Coronary artery (tissue), 2 donors: ENCODE data around the gene MYO7A.

ENCODE experiments used
- DNase-seq: peaks from one replicate; pipeline ENCODE4 v3.0.0-alpha.2; 2017; ENCODE audit warnings: low spot score
- H3K27ac ChIP-seq, 2 donors: fragments of 200-600 bp; sonication (generic); one replicate each; pipeline ENCODE4 v1.5.1; 2016 to 2019
- H3K4me3 ChIP-seq: fragments of 200-600 bp; sonication (generic); 2 replicates; pipeline ENCODE4 v1.5.1; 2016; ENCODE audit warnings: mild to moderate bottlenecking, moderate library complexity
- TF ChIP-seq, protein P1 (sequence below): fragments of 200-600 bp; sonication (generic); IDR thresholded peaks from one replicate; pipeline ENCODE4 v1.5.1; 2019; ENCODE audit warnings: antibody characterized with exemption

MYO7A gene

DNA sequence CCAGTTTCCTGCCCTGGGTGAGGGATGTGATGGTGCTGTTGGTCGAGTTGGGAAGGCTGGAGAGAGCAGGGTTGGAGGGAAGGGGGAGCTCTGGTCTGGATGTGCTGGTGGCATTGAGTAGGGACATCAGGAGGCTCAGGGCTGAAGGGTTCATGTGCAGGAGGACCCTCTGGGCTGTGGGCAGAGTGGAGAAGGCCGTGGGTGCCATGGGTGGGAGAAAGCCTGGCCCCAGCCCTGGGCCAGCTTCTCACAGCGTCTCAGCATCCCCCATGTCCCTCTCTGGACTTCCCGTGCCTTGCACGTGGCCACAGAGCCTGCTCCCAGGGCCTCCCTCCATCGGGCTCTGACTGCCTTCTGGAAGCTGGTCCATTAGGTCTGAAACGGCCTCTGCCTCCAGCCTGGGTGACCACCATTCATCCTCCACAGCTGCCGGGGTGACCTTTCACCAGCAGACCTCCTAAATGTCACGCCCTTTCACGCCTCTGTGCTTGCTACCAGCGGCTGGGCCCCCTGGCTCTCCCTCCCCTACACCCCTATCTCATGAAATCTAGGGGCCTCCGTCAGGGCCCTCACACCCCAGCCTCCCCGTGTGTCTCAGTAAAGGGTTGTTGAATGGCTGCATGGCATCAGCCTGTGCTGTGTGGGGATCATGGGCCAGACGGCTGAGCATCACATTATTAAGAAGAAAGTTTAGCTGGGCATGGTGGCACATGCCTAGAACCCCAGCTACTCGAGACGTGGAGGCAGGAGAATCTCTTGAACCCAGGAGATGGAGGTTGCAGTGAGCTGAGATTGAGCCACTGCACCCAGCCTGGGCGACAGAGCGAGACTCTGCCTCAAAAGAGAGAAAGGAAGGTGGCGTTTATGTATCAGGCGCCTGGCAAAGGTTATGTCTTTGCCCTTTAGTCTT lies 25.5 kb downstream of the MYO7A start:
- TF ChIP-seq, protein P1, sequence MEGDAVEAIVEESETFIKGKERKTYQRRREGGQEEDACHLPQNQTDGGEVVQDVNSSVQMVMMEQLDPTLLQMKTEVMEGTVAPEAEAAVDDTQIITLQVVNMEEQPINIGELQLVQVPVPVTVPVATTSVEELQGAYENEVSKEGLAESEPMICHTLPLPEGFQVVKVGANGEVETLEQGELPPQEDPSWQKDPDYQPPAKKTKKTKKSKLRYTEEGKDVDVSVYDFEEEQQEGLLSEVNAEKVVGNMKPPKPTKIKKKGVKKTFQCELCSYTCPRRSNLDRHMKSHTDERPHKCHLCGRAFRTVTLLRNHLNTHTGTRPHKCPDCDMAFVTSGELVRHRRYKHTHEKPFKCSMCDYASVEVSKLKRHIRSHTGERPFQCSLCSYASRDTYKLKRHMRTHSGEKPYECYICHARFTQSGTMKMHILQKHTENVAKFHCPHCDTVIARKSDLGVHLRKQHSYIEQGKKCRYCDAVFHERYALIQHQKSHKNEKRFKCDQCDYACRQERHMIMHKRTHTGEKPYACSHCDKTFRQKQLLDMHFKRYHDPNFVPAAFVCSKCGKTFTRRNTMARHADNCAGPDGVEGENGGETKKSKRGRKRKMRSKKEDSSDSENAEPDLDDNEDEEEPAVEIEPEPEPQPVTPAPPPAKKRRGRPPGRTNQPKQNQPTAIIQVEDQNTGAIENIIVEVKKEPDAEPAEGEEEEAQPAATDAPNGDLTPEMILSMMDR = no peak

DNA sequence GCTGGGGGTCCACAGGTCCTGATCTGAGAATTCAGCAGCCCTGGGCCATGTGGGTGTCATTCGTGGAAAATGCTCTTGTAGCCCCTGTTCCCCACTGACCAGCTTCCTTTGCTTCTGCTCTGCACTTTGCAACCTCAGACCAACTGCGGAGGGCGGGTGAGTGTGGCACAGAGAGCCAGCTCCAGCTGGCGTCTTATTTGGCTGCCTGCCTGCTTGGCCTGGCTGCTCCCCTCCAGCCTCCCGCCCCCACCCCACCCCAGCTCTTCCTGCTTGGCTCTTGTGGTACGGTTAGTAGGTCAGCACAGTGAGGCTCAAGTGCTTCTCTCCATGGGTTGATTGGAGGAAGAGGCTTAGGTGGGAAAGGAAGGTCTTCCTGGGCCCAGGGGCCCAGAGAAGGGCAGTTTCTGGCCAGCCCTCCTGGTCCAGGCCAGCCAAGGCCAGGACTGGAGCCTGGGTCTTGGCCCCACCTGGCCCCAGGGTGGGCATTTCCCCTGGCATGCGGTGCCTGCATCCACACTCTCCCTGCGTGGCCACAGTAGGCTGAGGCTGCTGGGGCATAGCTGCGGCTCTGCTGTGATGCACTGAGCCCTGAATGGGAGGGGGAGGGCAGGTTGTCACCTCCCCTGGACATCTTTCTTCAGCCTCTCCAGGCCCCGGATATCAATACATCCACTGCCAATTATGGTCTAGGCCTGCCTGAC lies 26.5 kb downstream of the MYO7A start:
- no peak for DNase-seq
- no peak overlapping the region for H3K27ac ChIP-seq
- no peak overlapping the region for H3K4me3 ChIP-seq
- TF ChIP-seq, protein P1 = no peak

More for the DNA sequence above, 25.5 kb downstream of the MYO7A start:
- DNase-seq = no peak
- H3K4me3 ChIP-seq = no peak overlapping the region
- no peak overlapping the region for H3K27ac ChIP-seq

DNA sequence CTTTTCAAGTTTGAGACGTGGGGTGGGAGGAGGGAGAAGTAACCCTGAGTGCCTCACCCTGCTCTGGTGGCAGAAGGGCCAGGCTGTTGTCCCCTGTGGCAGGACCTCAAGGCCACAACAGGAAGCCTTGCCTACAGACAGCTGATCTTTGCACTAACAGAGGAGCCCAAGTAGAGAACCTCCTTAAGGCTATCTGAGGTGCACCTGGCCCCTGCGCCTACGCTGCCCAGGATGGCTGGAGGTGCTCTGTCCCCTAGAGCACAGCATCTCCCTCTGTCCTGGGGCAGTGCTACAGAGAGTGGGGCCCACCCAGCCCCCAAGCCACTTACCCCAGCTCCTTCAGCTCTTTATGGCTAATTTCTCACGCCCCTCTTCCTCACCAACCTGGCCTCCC lies 27.0 kb downstream of the MYO7A start:
- no peak for DNase-seq
- TF ChIP-seq, protein P1 = no peak
- Histone ChIP-seq H3K4me3 (no peak overlapping the region), H3K27ac (no peak overlapping the region)

DNA sequence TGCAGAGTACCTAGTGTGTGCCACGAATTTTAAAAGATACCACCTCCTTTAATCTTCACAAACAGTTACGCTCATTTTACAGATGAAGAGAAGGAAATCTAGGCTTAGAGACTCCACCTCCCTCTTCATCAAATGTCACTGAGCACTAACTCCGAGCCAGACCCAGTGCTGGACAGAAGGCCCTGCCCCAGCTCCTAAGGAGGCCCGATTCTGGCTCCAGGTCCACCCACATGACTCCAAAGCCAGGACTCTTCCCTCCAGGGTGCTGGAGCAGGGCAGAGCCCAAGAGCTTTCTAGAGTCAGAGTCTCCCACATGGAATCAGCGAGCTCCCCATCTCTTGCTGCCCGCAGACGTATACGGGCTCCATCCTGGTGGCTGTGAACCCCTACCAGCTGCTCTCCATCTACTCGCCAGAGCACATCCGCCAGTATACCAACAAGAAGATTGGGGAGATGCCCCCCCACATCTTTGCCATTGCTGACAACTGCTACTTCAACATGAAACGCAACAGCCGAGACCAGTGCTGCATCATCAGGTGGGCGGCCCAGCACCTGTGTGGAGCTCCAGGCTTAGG lies 27.6 kb downstream of the MYO7A start:
- no peak for DNase-seq
- TF ChIP-seq, protein P1 = no peak
- Histone ChIP-seq H3K27ac (no peak overlapping the region), H3K4me3 (no peak overlapping the region)

DNA sequence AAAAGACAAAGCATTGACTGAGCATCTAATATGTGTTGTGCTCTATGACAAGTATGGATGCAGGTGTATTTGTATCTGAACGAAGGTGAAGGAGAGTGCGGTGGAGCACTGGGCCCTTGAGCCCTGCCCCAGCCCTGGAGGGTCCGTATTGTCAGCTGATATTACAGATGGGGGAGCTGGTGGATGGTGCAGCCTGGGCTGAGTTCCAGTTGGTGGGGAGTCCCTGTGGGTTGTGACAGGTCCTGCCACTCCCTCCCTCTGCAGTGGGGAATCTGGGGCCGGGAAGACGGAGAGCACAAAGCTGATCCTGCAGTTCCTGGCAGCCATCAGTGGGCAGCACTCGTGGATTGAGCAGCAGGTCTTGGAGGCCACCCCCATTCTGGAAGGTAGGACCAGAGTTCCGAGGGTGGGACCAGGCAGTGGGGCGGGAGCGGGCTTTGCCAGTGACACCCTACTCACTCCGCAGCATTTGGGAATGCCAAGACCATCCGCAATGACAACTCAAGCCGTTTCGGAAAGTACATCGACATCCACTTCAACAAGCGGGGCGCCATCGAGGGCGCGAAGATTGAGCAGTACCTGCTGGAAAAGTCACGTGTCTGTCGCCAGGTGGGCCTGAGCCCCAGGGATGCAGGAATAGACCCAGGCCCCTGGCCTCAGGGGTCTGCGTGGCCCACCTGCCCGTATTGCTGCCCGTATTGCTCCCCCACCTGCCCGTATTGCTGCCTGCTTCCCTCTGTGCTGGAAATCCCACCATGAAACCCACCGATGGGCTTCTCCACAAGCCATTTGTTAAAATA lies 28.6 kb downstream of the MYO7A start:
- Histone ChIP-seq H3K4me3 (no peak overlapping the region), H3K27ac (no peak overlapping the region)
- DNase-seq = no peak
- TF ChIP-seq, protein P1 = no peak

DNA sequence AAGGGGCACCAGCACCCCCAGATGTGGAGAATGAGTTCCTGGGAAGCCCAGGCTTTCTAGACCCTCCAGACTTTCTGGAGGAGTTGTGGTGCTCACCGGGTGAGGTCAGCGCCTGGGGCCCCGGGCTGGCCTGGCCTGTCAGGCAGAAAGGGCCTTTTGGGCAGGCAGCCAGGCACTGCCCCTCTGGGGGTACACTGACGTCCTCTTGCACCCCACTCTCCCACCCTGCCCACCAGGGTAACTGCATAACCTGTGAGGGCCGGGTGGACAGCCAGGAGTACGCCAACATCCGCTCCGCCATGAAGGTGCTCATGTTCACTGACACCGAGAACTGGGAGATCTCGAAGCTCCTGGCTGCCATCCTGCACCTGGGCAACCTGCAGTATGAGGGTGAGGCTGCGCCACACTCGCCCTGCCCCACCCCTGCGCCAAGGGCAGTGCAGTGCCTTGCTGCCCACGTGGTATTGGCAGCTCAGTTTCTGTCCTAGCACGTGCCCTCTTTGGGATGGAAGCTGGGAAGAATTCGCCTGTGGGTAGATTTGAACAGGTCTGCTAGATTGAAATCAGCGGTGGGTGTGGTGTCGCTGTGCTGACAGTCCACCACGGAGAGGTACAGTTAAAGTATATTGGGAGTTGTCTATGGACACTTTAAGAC lies 30.1 kb downstream of the MYO7A start:
- TF ChIP-seq, protein P1 = no peak
- no peak for DNase-seq

More for the DNA sequence above, 30.1 kb downstream of the MYO7A start:
- no peak overlapping the region for H3K4me3 ChIP-seq
- H3K27ac ChIP-seq = no peak overlapping the region
